SHP77 (cell line): ENCODE results near the gene DNM2.
"Not testable (repeated sequence)": the region's sequence is repeated elsewhere in the genome, so short reads cannot be mapped to it uniquely, and the experiment has no call there.

Source experiments
- DNase-seq, 2 experiments: peaks; one replicate each; lab custom pipeline; 2025; lab: John Stamatoyannopoulos, UW

The DNM2 gene

DNA sequence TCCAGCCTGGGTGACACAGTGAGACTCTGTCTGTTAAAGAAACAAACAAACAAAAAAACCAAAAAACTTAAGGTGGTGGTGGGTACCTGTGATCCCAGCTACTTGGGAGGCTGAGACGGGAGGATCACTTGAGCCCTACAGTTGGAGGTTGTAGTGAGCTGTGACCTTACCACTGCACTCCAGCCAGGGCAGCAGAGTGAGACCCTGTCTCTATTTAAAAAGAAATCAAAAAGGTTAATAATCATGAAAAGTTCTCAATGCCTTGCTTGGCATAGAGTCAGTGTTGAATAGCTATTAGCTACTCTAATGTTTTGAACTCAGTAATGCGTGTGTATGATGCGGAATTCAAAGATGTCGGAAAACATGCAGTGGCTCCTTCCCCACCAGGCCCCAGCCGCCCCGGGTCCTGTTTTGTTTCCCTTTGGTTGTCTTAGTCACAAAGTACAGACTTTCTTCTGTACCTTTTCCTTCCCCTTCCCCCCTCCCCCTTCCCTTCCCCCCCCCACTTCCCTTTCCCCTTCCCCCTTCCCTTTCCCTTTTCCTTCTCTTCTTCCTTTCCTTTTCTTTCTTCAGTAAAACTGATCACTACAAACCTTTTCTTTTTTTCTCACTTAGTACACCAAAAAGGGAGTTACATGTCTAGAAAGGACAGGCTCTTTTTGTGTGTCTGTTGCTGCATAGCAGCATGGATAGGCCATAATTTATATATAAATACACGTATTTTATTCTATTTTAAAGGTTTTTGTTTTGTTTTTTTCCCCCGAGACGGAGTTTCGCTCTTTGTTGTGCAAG lies 35.2 kb downstream of the DNM2 start:
- no peak for DNase-seq

DNA sequence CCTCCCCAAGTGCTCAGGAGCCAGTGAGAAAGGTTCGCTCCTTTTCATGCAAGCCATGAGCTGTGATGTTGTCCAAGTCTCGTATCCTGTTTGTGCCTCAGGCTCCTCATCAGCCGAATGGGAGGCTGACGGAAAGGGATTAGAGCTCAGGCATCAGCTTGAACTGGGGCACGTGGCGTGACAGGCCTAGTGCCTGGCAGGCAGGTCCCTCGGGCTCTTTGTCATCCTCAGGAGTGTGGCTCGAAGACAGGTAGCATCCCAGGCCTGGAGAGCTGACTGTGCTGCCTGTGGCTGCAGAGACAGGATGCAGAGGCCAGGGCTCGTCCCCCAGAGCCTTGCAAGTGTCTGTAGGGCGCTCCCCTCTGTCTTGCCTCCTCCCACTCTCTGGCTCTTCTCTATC lies 38.5 kb downstream of the DNM2 start:
- no peak for DNase-seq

DNA sequence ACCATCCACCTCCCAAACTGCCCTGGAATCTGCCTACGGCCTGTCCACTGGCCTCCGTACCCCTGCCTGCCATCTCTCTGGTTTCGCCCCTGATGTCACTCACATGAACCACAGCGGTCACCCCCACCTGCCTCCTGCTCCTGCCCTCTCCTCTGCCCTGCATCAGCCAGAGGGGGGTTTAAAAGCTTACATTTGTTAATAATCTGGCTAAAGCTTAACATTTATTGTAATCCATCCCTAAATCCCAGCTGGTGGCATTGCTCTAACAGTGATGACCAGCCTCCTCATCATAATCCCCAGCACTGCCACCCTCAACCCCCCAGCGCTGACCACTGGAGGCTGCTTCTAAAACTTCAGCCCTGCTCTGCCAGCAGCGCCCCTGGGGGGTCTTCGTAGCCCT lies 38.9 kb downstream of the DNM2 start:
- no peak for DNase-seq

DNA sequence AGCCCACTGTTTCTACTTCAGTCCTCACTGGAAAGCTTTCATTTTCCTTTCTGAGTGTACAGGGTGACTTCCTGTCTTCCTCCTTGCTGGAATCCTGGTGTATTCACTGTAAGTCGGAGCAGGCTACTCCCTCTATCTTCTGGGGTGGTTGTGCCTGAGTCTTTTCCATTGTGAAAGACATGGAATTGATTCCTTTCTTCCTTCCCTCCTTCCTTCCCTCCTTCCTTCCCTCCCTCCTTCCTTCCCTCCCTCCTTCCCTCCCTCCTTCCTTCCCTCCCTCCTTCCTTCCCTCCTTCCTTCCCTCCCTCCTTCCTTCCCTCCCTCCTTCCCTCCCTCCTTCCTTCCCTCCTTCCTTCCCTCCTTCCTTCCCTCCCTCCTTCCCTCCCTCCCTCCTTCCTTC lies 40.2 kb downstream of the DNM2 start:
- not testable (repeated sequence) for DNase-seq

DNA sequence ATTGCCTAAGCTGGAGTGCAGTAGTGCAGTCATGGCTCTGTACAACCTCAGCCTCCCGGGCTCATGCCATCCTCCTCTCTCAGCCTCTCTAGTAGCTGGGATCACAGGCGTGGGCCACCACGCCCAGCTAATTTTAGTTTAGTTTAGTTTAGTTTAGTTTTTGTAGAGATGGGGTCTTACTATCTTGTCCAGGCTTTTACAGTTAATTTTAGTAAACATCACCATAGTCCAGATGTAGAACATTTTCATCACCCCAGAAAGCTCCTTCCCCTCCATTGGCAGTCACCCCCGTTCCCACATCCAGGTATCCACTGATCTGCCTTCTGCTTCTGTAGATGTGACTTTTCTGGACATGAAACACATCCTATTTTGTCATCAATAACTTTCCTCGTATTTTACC lies 41.1 kb downstream of the DNM2 start:
- DNase-seq = no peak

DNA sequence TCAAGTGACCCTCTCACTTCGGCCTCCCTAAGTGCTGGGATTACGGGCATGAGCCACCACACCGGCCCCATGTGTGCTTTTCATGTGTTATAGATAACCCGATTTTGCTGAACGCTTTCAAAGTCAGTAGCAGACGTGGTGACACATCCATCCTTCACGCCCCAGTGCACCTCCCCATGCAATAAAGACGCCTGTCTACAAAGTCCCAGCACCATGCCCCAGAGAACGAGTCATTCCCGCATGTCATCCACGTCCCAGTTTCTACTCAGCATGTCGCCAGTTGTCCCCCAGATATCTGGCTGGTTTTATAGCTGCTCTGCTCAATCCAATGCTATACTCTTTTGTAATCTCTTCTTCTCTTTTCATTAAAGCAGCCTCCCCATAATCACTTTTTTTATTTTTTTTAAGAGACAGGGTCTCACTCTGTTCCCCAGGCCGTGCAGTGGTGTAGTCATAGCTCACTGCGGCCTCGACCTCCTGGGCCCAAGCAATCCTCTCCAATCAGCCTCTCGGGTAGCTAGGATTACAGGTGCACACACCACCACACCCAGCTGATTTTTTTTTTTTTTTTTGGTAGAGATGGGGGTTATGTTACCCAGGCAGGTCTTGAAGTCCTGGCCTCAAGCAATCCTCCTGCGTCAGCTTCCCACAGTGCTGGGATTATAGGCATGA lies 42.5 kb downstream of the DNM2 start:
- DNase-seq = no peak

DNA sequence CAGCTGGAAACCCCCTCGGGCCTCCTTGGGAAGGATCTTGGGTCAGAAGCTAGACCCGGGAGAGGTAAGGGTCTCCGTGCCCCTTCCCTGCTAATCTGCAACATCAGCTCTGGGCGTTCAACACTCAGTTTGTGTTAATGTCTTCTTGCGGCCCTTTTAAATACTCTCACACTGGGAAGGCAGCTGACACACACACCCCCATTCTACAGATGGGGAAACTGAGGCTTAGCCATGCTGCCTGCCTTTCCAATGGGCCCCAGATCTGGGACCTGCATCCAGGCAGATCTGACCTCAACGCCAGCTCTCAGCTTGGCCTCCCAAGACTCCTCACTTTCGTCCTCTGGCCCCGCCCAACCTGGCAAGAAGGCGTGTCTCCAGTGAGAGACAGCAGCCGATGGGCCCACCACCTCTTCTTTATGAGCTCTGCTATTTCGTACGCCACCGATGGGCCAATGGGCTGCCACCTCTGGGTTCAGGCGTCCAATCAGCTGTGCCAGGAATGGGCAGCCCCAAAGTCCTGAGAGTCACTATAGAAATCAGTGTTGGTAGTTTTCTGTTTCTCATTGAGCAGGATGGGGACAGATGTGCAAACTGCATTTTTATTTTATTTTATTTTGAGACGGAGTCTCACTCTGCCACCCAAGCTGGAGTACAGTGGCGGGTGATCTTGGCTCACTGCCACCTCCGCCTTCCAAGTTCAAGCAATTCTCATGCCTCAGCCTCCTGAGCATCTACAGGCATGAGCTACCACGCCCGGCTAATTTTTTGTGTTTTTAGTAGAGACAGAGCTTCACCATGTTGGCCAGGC lies 43.8 kb downstream of the DNM2 start:
- no peak for DNase-seq

DNA sequence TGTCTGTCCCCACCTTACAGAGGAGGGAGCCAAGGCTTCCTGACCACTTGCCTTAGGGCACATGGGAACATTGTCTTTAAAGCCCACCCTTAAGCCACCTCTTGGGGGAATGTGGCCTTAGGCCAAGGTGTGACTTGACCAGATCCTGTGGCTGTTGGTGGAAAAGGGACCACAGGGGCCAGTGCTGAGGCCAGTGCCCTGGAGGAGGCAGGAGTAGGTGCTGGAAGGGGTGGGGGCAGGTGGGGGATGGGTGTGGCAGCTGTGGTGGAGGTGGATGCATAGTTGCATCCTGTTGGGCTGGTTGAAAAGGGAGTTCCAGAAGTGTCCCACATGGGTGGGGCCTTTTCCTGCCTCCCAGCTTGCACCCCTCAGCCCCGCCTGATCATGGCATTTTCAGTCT lies 44.8 kb downstream of the DNM2 start:
- no peak for DNase-seq

DNA sequence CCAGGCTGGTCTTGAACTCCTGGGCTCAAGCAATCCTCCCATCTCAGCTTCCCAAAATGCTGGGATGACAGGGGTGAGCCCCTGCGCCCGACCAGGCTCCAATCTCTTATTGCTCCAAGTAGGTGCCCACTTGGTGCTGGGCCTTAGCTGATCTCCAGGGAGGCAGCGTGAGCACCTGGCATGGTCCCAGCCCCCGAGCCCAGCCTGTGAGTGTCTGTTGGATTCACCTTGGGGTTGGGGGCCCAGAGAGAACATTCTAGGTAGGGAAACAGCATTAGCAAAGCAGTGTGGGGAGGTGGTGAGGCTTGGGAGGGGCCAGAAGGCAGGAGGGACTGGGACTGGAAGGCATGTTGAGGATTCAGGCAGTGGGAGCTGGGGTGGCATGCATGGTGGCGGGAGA lies 45.5 kb downstream of the DNM2 start:
- DNase-seq = no peak

DNA sequence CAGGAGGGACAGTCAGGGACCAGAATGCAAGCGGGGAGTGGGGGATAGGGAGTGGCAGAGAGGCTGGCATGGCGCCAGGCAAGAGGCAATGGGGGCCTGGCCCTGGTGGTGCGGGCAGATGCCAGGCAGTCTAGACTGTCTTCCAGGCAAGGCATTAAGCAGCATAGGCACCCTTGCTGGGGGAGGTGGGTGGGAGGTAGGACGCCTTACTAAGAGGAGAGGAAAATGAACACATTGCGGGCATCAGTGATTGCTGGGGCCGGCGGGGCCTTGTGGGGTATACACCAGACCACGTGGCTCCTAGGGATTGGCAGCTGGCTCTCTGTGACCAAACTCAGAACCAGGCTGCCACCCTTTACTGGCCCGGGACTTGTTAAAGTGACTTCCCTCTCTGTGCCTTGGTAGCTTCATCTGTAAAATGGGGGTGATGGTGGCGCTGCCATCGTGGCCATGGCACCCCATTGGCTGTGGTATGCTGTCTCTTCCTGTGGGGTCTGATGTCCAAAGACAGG lies 46.0 kb downstream of the DNM2 start:
- DNase-seq = no peak

DNA sequence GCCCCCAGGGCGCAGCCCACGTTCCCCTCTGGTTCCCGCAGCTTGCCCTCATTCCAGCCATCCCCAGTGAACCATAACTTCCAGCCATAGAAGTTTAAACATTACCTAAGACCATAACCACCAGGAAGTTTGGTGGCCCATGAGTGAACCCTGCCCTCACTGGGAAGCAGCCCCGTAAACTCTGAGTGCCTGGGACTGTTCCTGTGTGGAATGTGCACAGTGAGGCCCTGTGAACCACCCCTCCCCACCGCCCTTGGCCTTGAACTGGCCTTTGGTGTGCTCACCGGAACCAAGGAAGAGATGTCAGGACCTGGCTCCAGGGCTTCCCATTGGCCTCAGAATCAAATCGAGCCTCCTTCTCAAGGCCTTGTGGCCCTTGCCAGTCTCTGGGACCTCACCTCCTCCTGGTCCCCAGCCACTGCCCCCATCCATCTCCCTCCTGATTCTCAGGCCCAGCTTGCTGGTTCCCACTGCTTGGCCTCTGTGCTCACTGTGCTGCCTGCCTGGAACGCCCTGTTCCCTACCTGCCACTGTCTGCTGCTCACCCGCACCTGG lies 46.5 kb downstream of the DNM2 start:
- no peak for DNase-seq

DNA sequence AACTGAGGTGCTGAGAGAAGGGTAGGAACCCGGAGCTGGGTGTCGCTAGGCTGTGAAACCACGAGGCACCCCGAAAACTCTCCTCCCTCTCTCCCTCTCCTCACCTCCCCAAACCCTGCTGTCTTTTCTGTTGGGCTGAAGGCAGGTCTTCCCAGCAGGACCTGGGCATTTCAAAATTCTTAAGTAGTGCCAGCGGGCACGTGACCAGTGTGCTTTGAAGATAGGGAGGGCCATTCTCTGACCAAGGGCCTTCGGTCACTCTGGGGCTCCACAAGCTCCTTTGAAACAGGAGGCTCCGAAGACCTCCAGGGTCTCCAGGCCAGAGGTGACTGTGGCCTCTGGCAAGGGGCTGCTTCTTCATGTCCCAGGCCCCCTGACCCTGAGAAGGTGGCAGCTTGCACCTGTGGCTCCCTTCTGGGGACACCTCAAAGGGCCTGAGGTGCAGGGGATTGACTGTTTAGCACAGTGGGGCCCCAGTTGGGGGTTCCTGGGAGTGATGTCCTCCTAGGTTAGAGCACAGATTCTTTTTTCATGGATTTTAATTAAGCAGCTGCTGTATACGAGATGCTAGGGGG lies 48.3 kb downstream of the DNM2 start:
- no peak for DNase-seq

DNA sequence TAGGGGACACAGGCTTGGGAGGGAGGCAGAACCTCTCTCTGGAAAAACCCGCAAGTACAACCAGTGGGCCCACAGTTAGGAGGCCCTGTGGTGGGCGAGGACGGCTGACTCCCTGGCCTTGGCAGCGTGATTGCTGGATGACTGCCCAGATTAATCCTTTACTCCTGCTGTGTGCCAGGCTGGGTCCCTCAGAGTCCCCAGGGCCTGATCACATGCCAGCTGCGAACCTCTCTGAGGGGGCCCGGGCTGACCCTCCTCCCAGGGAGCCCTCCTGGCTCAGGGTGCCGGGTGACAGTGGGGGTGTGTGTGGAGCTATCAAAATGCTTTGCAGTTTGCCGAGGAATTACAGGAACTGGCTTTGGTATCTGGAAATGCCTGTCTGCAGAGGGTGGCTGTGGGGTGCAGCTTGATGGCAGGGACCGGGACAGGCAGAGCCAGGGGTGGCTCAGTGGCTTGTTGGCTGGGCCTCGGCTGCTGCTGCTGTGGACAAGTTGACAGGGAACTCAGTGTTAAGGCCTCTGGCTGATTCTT lies 48.9 kb downstream of the DNM2 start:
- no peak for DNase-seq

DNA sequence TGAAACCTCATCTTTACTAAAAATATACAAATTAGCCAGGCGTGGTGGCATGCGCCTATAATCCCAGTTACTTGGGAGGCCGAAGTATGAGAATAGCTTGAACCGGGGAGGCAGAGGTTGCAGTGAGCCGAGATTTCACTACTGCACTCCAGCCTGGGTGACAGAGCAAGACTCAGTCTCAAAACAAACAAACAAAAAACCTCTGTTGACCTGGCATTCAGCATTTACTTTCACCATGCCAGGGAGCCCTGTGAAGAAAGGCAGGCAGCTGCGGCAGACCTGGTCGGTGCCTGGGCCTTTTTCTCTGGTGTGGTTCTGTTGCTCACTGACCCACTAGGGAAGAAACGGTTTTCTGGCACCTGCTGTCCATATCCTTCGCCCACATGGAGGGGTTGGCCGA lies 49.8 kb downstream of the DNM2 start:
- no peak for DNase-seq

DNA sequence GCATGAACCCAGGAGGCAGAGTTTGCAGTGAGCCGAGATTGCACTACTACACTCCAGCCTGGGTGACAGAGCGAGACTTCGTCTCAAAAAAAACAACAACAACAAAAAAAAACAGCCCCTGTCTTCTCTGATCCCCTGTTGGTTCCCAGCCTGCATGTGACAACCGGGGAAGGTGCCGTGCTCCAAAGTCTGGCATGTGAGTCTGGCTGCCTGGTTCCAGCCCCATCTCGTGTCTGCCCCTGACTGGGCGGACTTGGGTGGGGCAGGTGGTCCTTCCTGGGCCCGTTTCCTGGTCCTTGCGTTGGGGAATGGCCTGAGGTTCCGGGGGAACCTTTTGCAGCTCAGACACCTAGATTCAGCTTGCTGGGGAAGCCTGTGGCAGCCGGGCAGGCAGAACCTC lies 50.5 kb downstream of the DNM2 start:
- DNase-seq = no peak

DNA sequence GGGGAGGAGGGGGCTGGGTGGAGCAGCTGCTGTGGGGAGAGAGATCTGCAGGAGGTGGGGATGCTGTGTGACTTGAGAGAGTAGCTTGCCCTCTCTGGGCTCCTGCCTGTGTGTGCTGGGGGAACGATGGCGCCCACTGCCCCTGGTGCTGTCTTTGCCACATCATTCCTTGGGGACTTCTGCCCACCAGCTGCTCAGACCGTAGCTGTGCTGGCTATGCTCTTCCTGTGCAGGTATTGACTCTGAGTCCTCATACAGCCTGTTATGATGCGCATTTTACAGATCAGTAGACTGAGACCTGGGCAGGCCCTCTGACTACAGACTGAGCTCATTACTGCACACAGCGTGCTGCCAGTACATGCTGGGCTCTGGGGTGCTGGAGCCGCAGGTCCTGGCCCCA lies 51.1 kb downstream of the DNM2 start:
- DNase-seq = no peak

DNA sequence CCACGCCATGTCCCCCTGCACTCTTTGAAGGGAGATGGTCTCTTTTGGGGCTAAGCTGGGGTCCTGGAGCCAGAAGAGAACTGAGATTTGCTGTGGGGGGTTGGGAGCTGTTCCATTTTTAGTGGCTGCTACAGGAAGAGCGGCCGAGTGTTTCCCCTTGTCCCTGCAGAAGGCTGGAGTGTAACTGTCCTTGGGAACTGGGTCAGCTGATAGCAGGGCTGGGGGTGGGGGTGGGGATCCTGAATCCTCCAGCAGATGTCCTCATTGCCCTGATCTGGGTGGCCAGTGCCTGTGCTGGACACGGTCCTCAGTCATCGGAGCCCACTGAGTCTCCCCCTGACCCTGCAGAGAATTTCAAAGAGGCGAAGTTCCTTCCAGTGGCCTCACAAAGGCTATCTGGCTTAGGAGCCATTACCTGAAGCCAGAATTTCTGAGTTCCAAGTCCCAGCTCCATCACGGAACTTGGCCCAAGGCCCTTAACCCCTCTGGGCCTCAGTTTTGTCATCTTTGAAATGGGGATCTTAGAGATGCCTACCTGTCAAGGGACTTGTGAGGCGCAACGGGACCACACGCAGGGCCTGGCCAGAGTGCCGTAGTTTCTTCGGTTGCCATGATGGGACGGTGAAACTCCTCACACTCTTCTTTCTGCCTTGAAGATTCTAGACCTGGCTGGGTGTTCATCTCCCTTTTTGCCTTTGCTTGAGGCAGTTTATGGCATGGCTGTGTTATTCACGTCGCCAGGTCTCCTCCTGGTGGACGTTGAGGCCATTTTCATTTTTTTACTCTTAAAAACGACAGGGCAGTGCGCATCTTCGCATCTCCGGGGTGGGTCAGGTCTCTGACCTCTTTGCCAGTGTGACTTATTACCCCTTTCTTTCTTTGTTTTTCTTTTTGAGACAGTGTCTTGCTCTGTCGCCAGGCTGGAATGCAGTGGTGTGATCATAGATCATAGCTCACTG lies 51.9 kb downstream of the DNM2 start:
- DNase-seq = no peak

DNA sequence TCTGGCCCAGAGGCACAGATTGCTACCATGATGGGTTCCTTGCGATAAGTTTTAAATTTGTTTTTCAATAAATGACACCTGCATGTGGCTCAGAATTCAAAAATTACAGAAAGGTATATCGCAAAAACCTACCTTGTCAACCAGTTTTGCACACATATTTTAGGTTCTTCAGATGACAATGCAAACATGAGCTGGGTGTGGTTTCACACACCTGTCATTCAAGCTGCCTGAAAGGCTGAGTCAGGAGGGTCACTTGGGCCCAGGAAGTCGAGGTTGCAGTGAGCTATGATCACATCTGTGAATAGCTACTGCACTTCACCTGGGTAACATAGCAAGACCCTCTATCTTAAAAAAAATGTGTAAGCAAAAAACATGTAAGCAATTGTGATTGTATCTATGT lies 56.1 kb downstream of the DNM2 start:
- DNase-seq = no peak

DNA sequence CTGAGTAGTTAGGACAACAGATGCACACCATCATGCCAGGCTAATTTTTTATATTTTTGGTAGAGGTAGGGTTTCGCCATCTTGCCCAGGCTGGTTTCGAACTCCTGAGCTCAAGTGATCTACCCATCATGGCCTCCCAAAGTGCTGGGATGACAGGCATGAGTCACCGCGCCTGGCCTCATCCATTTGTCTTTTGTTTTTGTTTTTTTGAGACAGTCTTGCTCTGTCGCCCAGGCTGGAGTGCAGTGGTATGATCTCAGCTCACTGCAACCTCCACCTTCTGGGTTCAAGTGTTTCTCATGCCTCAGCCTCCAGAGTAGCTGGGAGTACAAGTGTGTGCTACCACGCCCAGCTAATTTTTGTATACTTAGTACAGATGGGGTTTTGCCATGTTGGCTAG lies 57.0 kb downstream of the DNM2 start:
- no peak for DNase-seq

DNA sequence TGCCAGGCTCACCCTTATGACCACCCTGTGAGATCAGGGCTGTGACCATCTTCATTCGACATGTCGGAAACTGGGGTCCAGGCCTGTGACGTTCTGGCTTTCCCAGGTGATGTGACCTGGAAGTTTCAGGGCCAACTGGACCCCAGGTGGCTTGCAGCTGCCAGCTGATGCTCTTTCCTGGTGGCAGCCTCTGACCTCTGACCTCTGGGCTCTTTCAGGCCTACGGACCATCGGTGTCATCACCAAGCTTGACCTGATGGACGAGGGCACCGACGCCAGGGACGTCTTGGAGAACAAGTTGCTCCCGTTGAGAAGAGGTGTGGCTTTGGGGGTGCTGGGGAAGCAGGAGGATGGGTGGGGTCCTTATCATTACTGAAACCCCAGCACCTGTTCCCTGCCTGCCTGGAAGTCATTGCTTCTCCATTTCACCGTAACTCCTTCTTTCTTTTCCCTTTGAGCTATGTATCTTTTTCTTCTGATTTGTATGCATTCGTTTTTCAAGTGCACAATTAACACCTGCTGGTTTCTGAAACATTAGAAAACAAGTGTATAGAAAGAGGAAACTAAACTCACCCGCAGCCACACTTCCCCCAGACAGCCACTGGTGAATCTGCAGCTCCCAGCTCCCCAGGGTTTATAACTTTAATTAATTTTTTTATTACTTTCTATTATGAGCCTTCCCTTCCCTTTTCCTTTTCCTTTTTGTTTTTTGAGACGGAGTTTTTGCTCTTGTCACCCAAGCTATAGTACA lies 59.2 kb downstream of the DNM2 start:
- DNase-seq = no peak
